ENCODE results near the gene GRID2IP.
"Not testable (repeated sequence)": the region's sequence is repeated elsewhere in the genome, so short reads cannot be mapped to it uniquely, and the experiment has no call there.

GRID2IP gene

DNA sequence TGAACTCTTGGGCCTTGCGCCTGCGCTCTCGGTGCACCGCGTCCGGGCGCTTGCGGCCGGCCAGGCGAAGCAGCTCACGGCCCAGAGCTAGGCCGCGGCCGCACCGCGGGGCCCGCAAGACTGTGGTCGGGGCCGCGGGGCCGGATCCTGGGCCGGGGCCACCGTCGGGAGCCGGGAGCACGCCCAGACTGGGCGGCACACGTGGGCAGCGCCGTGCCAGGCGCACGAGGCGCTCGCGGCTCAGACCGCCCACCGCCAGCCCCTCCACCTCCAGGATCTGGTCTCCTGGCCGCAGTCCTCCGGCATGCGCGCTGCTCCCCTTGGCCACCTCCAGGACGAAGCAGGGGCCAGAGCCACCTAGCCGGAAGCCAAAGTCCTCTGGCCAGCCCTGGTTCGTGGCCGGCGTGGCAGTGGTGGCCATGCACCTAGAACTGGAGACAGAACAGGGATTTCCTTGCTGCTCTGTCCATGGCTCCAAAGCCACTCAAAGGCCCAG, at the start of gene GRID2IP:
GRID2IP (minus strand) TSS at position 446 of the 496 bp plus-strand sequence; CDS start at position 421, 25 bp downstream.
- no peak for DNase-seq

- no peak for DNase-seq
Observed at GRCh38 chr7:6600093-6600492, 48.8 kb upstream of the GRID2IP start.

- DNase-seq: peak; percentile 61
Observed at GRCh38 chr7:6590645-6591110, 39.4 kb upstream of the GRID2IP start.

DNA sequence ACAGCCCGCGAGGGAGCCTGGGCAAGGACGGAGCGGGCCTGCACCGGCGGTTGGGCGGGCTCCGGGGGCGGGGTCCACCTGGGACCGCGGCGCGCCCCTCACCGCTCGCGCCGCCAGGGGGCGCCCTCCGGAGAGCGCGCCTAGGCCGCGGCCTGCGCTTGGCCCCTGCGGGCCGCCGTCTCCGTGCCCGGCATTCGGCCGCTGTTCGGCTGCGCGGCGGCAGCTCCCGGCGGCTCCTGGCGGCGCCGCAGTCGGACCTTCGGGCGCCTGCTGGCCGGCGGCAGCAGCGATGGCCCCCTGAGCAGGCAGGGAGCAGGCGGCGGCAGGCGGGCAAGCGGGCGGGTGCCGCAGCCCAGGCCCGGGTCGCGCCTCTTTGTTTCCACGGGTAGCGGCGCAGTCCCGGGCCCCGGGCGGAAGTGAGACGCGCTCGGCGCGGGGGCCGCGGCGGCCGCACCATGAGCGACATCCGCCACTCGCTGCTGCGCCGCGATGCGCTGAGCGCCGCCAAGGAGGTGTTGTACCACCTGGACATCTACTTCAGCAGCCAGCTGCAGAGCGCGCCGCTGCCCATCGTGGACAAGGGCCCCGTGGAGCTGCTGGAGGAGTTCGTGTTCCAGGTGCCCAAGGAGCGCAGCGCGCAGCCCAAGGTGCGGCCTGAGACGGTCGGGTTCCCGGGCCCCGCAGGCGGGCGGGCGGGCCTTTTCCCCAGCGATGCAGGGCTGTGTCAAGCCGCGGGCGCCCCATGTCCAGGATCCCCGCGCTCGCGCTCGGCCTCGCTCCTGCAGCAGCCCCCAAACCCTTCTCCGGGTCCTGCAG, 38.8 kb upstream of the GRID2IP start, which contains the start of gene INTS15:
INTS15 (plus strand) TSS at position 193 of the 816 bp plus-strand sequence; CDS start at position 456, 263 bp downstream.
- peak; percentile 83 for DNase-seq

DNA sequence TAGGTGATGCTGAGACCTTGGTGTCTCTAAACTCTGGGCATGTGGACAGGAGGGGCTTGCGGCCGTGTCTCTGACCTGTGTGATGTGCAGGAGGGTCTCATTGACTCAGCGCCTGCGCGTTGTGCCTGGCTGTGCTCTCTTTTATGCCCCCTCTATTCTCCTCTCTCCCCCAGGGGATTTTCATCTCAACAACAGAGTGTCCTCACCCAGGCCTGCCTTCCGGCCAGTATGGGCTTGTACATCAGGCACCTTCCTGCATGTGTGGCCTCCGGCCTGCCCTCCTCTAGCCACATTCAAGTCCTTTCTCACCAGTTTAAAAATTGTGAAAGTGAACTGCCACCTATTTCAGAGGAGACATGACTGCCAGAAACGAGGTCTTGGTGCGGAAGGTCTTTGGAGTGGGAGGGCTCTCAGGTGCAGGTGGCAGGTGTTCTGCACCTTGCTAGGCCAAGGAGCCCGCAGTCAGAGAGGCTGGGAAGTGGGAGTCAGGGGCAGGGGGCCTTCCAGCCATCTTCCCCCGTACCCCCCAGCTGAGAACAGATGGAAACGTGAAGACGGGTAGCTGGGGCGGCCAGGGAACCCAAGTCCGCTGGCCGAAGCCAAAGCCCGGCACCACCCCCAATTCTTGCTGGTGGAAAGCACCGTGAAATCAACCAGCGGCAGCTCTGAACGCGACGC, 38.0 kb upstream of the GRID2IP start:
- DNase-seq: no peak

DNA sequence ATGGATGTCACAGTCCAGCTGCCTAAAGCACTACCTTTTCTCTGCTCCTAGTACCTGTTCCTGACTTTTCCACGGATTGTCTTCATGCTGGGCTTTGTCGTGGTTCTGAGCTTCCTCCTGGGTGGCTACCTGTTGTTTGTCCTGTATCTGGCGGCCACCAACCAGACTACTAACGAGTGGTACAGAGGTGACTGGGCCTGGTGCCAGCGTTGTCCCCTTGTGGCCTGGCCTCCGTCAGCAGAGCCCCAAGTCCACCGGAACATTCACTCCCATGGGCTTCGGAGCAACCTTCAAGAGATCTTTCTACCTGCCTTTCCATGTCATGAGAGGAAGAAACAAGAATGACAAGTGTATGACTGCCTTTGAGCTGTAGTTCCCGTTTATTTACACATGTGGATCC, 37.3 kb upstream of the GRID2IP start:
- DNase-seq: no peak

DNA sequence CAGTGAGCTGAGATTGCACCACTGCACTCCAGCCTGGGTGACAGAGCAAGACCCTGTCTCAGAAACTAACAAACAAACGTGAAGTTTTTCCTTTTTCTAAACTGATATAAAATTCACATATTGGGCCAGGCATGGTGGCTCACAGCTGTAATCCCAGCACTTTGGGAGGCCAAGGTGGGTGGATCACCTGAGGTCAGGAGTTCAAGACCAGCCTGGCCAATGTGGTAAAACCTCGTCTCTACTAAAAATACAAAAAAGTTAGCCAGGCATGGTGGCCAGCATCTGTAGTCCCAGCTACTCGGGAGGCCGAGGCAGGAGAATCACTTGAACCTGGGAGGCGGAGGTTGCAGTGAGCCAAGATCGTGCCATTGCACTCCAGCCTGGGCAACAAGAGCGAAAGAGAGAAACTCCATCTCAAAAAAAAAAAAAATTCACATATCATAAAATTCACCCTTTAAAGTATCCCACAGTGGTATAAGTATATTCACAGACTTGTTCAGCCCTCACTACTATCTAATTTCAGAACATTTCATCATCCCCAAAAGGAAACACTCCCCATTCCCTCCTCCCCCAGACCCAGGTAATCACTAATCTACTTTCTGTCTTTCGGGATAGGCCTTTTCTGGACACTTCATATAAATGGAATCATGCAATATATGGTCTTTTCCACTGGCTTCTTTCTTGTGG, 34.6 kb upstream of the GRID2IP start:
- not testable (repeated sequence) for DNase-seq

GRCh38 chr7:6579446-6579845, 28.2 kb upstream of the GRID2IP start:
- peak; percentile 10 for DNase-seq

DNA sequence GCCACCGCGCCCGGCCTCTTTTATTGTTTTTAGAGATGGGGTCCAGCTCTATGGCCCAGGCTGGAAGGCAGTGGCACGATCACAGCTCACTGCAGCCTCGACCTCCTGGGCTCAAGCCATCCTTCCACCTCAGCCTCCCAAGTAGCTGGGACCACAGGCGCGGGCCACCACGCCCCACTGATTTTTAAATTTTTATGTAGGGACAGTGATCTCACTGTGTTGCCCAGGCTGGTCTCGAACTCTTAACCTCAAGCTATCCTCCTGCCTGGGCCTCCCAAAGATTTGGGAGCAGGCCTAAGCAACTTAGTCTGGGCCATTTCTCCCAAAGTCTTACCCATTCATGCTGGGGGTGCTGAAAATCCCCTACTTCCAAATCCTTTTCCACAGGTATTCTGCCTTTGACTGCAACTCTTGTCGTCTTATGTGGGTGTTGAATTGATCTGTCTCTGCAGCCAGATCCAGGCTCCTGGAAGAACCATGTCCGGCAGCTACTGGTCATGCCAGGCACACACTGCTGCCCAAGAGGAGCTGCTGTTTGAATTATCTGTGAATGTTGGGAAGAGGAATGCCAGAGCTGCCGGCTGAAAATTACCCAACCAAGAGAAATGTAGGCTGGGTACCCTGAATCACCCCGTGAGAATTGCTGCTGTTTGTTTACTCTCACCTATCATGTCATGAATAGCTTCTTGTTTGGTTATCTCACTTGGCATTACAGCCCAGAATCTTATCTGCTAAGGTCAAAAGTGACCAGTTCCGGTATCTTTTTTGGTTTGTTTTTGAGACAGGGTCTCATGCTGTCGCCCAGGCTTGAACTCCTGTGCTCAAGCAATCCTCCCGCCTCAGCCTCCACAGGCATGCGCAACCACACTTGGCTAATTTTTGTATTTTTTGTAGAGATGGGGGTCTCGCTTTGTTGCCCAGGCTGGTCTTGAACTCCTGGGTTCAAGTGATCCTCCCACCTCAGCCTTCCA, 27.1 kb upstream of the GRID2IP start:
- DNase-seq: no peak

- DNase-seq: peak; percentile 90
Observed at GRCh38 chr7:6577369-6578113, 26.3 kb upstream of the GRID2IP start, which contains the start of gene ZDHHC4. Gene ZDHHC4, plus strand, starts transcription at chr7:6577454. Its CDS starts 3,108 bp downstream, at chr7:6580562.

DNA sequence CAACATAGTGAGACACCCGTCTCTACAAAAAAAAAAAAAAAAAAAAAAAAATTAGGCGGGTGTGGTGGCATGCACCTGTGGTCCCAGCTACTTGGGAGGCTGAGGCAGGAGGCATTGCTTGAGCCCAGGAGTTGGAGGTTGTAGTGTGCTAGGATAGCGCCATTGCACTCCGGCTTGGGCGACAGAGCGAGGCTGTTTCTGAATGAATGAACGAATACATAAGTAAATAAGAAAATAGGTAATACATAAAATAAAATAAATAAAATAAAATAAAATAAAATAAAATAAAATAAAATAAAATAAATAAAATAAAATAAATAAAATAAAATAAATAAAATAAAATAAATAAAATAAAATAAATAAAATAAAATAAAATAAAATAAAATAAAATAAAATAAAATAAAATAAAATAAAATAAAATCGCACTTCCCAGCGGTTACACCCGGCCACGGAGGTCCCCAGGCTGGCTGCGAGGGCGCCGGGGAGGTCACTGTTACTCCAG, 25.7 kb upstream of the GRID2IP start:
- peak; percentile 11 for DNase-seq

- DNase-seq: peak; percentile 17
Observed at GRCh38 chr7:6576024-6576866, 25.0 kb upstream of the GRID2IP start.

DNA sequence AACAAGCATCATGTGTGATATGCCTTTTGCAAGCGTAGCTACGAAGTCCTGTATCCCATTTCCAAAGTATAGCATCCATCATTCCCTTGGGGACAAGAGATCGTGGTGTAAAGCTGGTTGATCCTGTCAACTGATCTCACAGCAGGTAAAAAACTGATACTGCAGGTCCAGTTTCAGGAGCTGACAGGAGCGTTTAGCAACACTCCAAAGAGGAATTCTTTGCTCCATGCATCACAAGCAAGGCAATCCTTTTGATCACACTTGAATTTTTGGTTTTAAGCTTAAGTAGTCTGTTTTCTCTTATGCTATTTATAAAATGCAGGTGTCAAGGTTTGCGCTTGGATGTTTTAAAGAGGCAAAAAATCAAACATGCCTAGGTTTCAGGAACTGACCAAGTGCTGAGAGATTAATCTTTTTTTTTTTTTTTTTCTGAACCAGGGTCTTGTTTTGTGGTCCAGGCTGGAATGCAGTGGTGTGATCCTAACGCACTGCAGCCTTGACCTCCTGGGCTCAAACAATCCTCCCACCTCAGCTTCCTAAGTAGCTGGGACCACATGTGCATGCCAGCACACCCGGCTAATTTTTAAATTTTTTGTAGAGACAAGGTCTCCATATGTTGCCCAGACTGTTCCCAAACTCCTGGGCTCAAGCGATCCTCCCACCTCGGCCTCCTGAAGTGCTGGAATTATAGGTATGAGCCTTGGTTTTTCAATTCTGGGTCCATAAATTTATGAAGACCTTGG, 24.2 kb upstream of the GRID2IP start:
- DNase-seq: peak; percentile 42

- DNase-seq: no peak
Observed at GRCh38 chr7:6571160-6571779, 20.0 kb upstream of the GRID2IP start.

DNA sequence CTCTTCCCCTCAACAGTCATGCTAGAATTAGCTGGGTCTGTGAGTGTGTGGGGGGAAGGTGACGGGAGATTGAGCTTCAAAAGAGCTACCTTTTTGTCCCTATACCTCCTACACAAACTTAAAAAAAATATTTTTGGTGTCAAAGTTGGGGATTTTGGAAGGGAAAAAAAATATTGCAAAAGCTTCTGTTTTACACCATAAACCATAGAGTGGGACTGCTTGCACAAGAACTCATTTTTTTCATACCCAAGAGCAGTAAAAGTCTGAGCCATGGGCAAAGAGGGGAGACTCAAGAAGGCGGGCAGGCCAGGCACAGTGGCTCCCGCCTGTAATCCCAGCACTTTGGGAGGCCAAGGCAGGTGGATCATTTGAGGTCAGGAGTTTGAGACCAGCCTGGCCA, 16.6 kb upstream of the GRID2IP start:
- no peak for DNase-seq

GRCh38 chr7:6565655-6566054, 14.4 kb upstream of the GRID2IP start:
- no peak for DNase-seq

DNA sequence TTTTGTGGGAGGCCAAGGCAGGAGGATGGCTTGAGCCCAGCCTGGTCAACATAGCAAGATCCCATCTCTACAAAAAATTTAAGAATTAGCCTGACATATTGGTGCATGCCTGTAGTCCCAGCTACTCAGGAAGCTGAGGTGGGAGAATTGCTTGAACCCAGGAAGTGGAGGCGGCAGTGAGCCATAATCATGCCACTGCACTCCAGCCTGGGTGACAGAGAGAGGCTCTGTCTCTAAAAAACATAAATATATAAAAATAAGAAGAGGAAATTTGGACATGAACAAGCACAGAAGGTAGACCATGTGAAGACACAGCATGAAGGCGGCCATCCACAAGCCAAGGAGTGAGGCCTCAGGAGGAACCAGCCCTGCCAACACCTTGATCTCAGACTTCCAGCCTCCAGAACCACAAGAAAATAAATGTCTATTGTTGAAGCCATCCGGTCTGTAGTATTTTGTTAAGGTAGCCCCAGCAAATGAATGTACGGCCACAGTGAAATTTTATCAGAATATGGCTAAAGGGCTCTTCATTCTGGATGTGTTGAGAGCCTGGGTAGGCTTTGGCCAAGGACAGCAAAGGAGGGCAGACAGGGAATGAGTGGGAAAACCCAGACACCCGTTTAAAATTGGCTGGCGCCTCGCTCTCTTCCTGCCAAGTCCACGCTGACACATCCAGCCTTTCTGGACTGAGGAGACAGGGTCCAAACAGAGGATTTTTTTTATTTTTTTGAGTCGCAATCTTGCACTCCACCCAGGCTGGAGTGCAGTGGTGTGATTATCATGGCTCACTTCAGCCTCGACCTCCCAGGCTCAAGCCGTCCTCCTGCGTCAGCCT, 12.9 kb upstream of the GRID2IP start:
- DNase-seq: no peak

- DNase-seq: no peak
Observed at GRCh38 chr7:6562106-6562505, 10.8 kb upstream of the GRID2IP start.

Data from NCI-H82 (cell line).